Esophagus muscularis mucosa (tissue), 4 donors: ENCODE results near the gene WNT3. TPM values are rescaled to one million over a fixed set of nuclear protein-coding genes. Genes with fewer than 3 reads are reported as not detected.
"Not testable (repeated sequence)": the region's sequence is repeated elsewhere in the genome, so short reads cannot be mapped to it uniquely, and the experiment has no call there.

Source experiments
- DNase-seq: peaks from one replicate; pipeline ENCODE4 v3.0.0-alpha.2; 2017; ENCODE audit errors: extremely low spot score
- H3K27ac ChIP-seq, 4 donors: fragments of 200-600 bp; sonication (generic); replicated peaks in 1 of 4; 1 replicate in 3 of 4; 2 replicates in 1 of 4; pipeline ENCODE4 v1.5.1; 2016 to 2019; ENCODE audit warnings: mild to moderate bottlenecking in 1 of 4
- H3K27me3 ChIP-seq, 4 donors: fragments of 200-600 bp; sonication (generic); one replicate each; pipeline versions ENCODE4 v1.5.1 to v1.6.0; 2016 to 2019
- H3K36me3 ChIP-seq, 4 donors: fragments of 200-600 bp; sonication (generic); one replicate each; pipeline ENCODE4 v1.5.1; 2016 to 2019
- H3K4me1 ChIP-seq, 4 donors: fragments of 200-600 bp; sonication (generic); one replicate each; pipeline ENCODE4 v1.5.1; 2016 to 2019
- H3K4me3 ChIP-seq, 4 donors: fragments of 200-600 bp; sonication (generic); 1 replicate in 2 of 4; 2 replicates in 2 of 4; pipeline ENCODE4 v1.5.1; 2016 to 2019; ENCODE audit warnings: mild to moderate bottlenecking in 4 of 4, moderate library complexity in 1 of 4
- H3K9me3 ChIP-seq, 4 donors: fragments of 200-600 bp; sonication (generic); 1 replicate in 3 of 4; 2 replicates in 1 of 4; pipeline ENCODE4 v1.5.1; 2016 to 2019
- CTCF ChIP-seq, 3 experiments: fragments of 200-600 bp in 2 of 3; fragments of 450-650 bp in 1 of 3; sonication (generic) in 2 of 3; IDR thresholded peaks; one replicate each; pipeline ENCODE4 v1.5.1; 2017 to 2019; ENCODE audit warnings: antibody characterized with exemption in 3 of 3, mild to moderate bottlenecking in 2 of 3, moderate library complexity in 1 of 3
- EP300 ChIP-seq: sonication (generic); formaldehyde crosslinking; IDR thresholded peaks from one replicate; pipeline ENCODE4 v1.6.1; 2017; ENCODE audit warnings: antibody characterized with exemption
- POLR2A ChIP-seq: fragments of 450-650 bp; IDR thresholded peaks from one replicate; pipeline ENCODE4 v1.6.1; 2017; ENCODE audit warnings: antibody characterized with exemption, moderate library complexity, mild to moderate bottlenecking, low read depth
- POLR2AphosphoS5 ChIP-seq, 2 donors: sonication (generic); formaldehyde crosslinking; IDR thresholded peaks; one replicate each; pipeline ENCODE4 v1.6.1; 2017; ENCODE audit warnings: antibody characterized with exemption in 2 of 2
- WGBS: methylation state at CpG from one replicate; pipeline ENCODE4 v1.1.5; 2018; 5-methylcytosine and 5-hydroxymethylcytosine counted together
- intact Hi-C: fragments of 100-400 bp; cut with DNase I; formaldehyde crosslinking; loops from one replicate; pipeline ENCODE4 v1.15.1; 2023
- total RNA-seq, 4 donors: library from RNA; depleted of rRNA; stranded (reverse); fragments of >200 nt; gene quantifications; one replicate each; pipeline versions ENCODE4 v1.1.0 to v1.2.1, GENCODE V29; 2016

Gene WNT3
- total RNA-seq, 4 donors from 2014 or later = under 0.01 to 1.3 (median 1.1) TPM

DNA sequence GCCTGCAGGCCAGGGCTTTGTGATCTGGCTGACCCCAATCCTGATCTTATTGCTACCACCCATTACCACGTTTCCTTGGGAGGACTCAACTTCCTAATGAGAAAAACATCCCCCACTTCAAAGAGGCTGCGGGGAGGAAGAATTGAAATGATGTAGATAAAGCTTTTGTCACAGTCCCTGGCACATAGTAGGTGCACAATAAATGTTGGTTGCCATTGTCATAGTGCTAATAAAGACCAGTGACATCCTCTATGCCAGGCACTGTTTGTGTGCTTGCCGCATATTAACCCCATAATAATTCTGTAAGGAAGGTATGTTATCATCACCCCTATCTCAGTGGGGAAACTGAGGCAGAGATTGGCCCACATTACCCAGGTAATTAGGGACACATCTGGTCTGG lies 22.4 kb downstream of the WNT3 start:
- Histone ChIP-seq H3K9me3 (no peaks in the 10 kb centered on the region), H3K27me3 (peaks cover 0 to 52% (median 0%) of the 10 kb centered on the region in 4 donors), H3K4me1 (no peaks in the 10 kb centered on the region), H3K4me3 (no peak overlapping the region), H3K27ac (no peak overlapping the region), H3K36me3 (no peaks in the 10 kb centered on the region)
- intact Hi-C loops = no loop called here
- DNase-seq = no peak
- no peak for TF ChIP-seq POLR2AphosphoS5 (IDR thresholded peaks at IDR 0.05)
- 67% methylated on average over 3 of the region's 3 CpGs for WGBS

DNA sequence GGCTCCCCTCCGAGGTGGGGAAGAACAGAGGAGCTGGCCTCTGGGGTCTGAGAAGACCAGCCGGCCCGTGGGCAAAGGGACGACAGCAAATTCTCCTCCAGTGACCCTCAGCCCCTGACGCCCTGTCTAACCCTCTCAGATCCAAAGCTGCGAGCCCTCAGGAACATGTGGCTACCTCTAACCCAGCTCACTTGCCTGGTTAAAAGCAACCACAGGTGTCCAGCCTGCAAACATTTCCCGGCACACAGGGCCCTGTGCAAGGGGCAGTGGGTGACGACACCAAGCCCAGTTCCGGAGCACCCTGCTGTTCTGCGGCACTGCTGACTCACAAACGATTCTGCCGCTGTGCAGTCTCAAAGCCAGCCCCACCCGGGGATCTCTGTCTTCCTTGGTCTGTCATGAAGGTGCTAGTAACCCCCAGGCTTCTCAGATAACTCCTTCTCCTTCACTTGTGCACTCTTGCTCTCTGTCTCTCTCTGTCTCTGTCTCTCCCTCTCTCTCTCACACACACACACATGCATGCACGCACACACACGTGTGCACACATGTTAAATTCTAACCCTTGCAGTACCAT lies 23.0 kb downstream of the WNT3 start:
- intact Hi-C loops = no loop called here
- no peak overlapping the region for H3K4me3 ChIP-seq
- WGBS = 69% methylated on average over 15 of the region's 15 CpGs
- DNase-seq = no peak
- H3K27me3 ChIP-seq = peaks cover 0 to 58% (median 0%) of the 10 kb centered on the region in 4 donors
- no peaks in the 10 kb centered on the region for H3K9me3 ChIP-seq
- H3K36me3 ChIP-seq = no peaks in the 10 kb centered on the region
- H3K27ac ChIP-seq = no peak overlapping the region
- no peaks in the 10 kb centered on the region for H3K4me1 ChIP-seq
- TF ChIP-seq POLR2A (no peak), EP300 (no peak), POLR2AphosphoS5 (IDR thresholded peaks at IDR 0.05) (no peak), CTCF (IDR thresholded peaks at IDR 0.05) (no peak)

GRCh38 chr17:46794318-46794717 lies 24.2 kb downstream of the WNT3 start:
- no peak overlapping the region for H3K27ac ChIP-seq
- no peaks in the 10 kb centered on the region for H3K36me3 ChIP-seq
- no peak overlapping the region for H3K4me3 ChIP-seq
- intact Hi-C loops = no loop called here
- TF ChIP-seq POLR2A = no peak
- DNase-seq = no peak
- H3K27me3 ChIP-seq = peaks cover 0 to 69% (median 0%) of the 10 kb centered on the region in 4 donors
- 80% methylated on average over 5 of the region's 5 CpGs for WGBS
- H3K4me1 ChIP-seq = no peaks in the 10 kb centered on the region
- H3K9me3 ChIP-seq = peaks cover 0 to 6% (median 4%) of the 10 kb centered on the region in 4 donors

- intact Hi-C loops = no loop called here
- TF ChIP-seq POLR2AphosphoS5 (IDR thresholded peaks at IDR 0.05) = no peak
- no peak for TF ChIP-seq POLR2A
- TF ChIP-seq EP300 = no peak
- TF ChIP-seq CTCF (IDR thresholded peaks at IDR 0.05) = no peak
- no peak overlapping the region for H3K27ac ChIP-seq
- H3K9me3 ChIP-seq = peaks cover 0 to 9% (median 5%) of the 10 kb centered on the region in 4 donors
- DNase-seq = no peak
- no peaks in the 10 kb centered on the region for H3K4me1 ChIP-seq
- H3K36me3 ChIP-seq = no peaks in the 10 kb centered on the region
- 52% methylated on average over 5 of the region's 5 CpGs for WGBS
- H3K27me3 ChIP-seq = peaks cover 0 to 70% (median 0%) of the 10 kb centered on the region in 4 donors
- no peak overlapping the region for H3K4me3 ChIP-seq
Measured at GRCh38 chr17:46793541-46793940, 25.0 kb downstream of the WNT3 start.

DNA sequence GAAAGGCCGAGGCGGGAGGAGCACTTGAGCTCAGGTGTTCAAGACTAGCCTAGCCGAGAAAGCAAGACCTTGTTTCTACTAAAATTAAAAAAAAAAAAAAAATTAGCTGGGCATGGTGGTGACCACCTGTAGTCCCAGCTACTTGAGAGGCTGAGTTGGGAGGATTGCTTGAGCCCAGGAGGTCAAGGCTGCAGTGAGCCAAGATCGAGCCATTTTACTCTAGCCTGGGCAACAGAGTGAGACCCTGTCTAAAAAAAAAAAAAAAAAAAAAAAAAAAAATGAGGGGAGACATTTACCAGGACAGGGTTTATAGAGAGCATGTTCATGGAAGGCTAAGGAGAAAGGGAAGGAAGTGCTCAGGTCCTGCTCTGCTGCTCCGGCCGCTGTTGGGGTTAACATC lies 25.5 kb downstream of the WNT3 start:
- H3K36me3 ChIP-seq, H3K9me3 ChIP-seq, DNase-seq, H3K4me1 ChIP-seq, intact Hi-C loops, H3K27ac ChIP-seq, H3K4me3 ChIP-seq: not testable (repeated sequence)
- WGBS = 91% methylated on average over 6 of the region's 6 CpGs
- H3K27me3 ChIP-seq = peaks cover 0 to 70% (median 0%) of the 10 kb centered on the region in 4 donors

DNA sequence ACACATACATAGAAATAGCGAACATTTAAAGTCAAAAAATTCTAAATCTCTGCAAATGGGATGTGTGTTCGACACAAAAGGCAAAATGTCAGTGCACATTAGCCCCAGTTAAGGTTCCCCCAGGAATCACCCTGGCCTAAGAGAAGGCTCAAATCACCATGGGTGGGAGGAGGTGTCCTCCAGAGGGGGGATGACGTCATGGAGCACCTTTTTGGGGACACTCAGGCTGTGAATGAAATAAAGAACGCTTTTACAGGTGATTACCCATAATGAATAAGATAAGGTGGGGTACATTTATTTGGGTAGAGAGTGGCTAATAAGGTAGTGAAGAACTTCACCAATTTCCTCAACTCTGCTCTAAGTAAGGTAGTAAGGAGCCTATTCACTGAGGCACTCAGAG lies 26.4 kb downstream of the WNT3 start:
- H3K36me3 ChIP-seq = no peaks in the 10 kb centered on the region
- H3K9me3 ChIP-seq = peaks cover 0 to 9% (median 5%) of the 10 kb centered on the region in 4 donors
- WGBS = 92% methylated on average over 4 of the region's 4 CpGs
- H3K27me3 ChIP-seq = peaks cover 0 to 70% (median 0%) of the 10 kb centered on the region in 4 donors
- no peak overlapping the region for H3K4me3 ChIP-seq
- no peak overlapping the region for H3K27ac ChIP-seq
- H3K4me1 ChIP-seq = no peaks in the 10 kb centered on the region
- DNase-seq = no peak
- intact Hi-C loops = no loop called here
- TF ChIP-seq POLR2A (no peak), POLR2AphosphoS5 (IDR thresholded peaks at IDR 0.05) (no peak), CTCF (IDR thresholded peaks at IDR 0.05) (no peak), EP300 (no peak)
